Measurements from ENCODE around the gene COL27A1.

GRCh38 chr9:114291064-114291474 is 135.7 kb downstream of the COL27A1 start:
- no peak for TF ChIP-seq POLR2A (IDR thresholded peaks at IDR 0.05)
- TF ChIP-seq, protein P1, sequence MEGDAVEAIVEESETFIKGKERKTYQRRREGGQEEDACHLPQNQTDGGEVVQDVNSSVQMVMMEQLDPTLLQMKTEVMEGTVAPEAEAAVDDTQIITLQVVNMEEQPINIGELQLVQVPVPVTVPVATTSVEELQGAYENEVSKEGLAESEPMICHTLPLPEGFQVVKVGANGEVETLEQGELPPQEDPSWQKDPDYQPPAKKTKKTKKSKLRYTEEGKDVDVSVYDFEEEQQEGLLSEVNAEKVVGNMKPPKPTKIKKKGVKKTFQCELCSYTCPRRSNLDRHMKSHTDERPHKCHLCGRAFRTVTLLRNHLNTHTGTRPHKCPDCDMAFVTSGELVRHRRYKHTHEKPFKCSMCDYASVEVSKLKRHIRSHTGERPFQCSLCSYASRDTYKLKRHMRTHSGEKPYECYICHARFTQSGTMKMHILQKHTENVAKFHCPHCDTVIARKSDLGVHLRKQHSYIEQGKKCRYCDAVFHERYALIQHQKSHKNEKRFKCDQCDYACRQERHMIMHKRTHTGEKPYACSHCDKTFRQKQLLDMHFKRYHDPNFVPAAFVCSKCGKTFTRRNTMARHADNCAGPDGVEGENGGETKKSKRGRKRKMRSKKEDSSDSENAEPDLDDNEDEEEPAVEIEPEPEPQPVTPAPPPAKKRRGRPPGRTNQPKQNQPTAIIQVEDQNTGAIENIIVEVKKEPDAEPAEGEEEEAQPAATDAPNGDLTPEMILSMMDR (IDR thresholded peaks at IDR 0.05) = peak; percentile 89 to 92 (median 92)
